ENCODE data around the gene CCL22.

- TF ChIP-seq CTCF (IDR thresholded peaks at IDR 0.05) (no peak), POLR2A (IDR thresholded peaks at IDR 0.05) (no peak)
These were observed 38.9 kb upstream of the CCL22 start for GRCh38 chr16:57319646-57320045.
